OCI-LY7 (cell line): ENCODE measurements around the gene APOA1. TPM values are rescaled to one million over a fixed set of nuclear protein-coding genes. Genes with fewer than 3 reads are reported as not detected.

Experiments used
- BruUV-seq: library from RNA; stranded (reverse); fragments of 400-500 nt; replicated peaks from 2 replicates; lab custom pipeline; 2021; lab: Mats Ljungman, UMichigan
- CTCF ChIA-PET: fragments of 300-600 bp; sonication (Branson Sonifier 250); formaldehyde crosslinking; loops from one replicate; lab custom pipeline; 2022; ENCODE audit warnings: antibody characterized with exemption; ENCODE audit not compliant: unreplicated experiment; lab: Charles Lee
- POLR2A ChIA-PET: fragments of 300-600 bp; sonication (Branson Sonifier 250); formaldehyde crosslinking; loops from one replicate; lab custom pipeline; 2022; ENCODE audit warnings: antibody characterized with exemption; lab: Charles Lee
- DNase-seq: peaks from one replicate; pipeline ENCODE4 v3.0.0-alpha.2; 2015; ENCODE audit warnings: low spot score
- H2AFZ ChIP-seq: fragments of 200-600 bp; sonication (generic), shearing (Covaris generic); 2 replicates; pipeline ENCODE4 v1.6.1; 2014; ENCODE audit warnings: mild to moderate bottlenecking, antibody characterized with exemption, low read length, moderate library complexity
- H3K27ac ChIP-seq: fragments of 200-600 bp; sonication (generic); 2 replicates; pipeline ENCODE4 v1.5.1; 2014; ENCODE audit warnings: mixed run types, low read depth, mild to moderate bottlenecking, moderate library complexity, low read length, inconsistent platforms; ENCODE audit not compliant: poor library complexity, severe bottlenecking
- H3K36me3 ChIP-seq: fragments of 200-600 bp; sonication (generic); 2 replicates; pipeline ENCODE4 v1.6.1; 2014; ENCODE audit warnings: mild to moderate bottlenecking, antibody characterized with exemption, low read length, moderate library complexity, mixed read lengths; ENCODE audit not compliant: insufficient read depth
- H3K4me1 ChIP-seq: fragments of 200-600 bp; sonication (generic); 2 replicates; pipeline ENCODE4 v1.5.1; 2014; ENCODE audit warnings: mild to moderate bottlenecking, low read length; ENCODE audit not compliant: insufficient read depth, poor library complexity, severe bottlenecking
- H3K4me2 ChIP-seq: fragments of 200-600 bp; sonication (generic); 2 replicates; pipeline ENCODE4 v1.6.1; 2014; ENCODE audit warnings: mild to moderate bottlenecking, low read length
- H3K4me3 ChIP-seq: fragments of 200-600 bp; sonication (generic); 2 replicates; pipeline ENCODE4 v1.5.1; 2014; ENCODE audit warnings: mild to moderate bottlenecking, low read depth, low read length; ENCODE audit not compliant: poor library complexity, severe bottlenecking
- H3K79me2 ChIP-seq: fragments of 200-600 bp; sonication (generic); 2 replicates; pipeline ENCODE4 v1.6.1; 2016; ENCODE audit warnings: low read depth, mild to moderate bottlenecking, low read length, moderate library complexity, mixed read lengths; ENCODE audit not compliant: insufficient read depth
- H3K9me2 ChIP-seq: fragments of 200-600 bp; sonication (generic); 2 replicates; pipeline ENCODE4 v1.6.1; 2016; ENCODE audit warnings: mild to moderate bottlenecking, low read length, mixed read lengths; ENCODE audit not compliant: insufficient read depth
- H3K9me3 ChIP-seq: fragments of 200-600 bp; sonication (generic); 2 replicates; pipeline ENCODE4 v1.6.1; 2014; ENCODE audit warnings: mild to moderate bottlenecking, mixed run types, low read length, mixed read lengths
- H4K20me1 ChIP-seq: fragments of 200-600 bp; sonication (generic); 2 replicates; pipeline ENCODE4 v1.6.1; 2014; ENCODE audit warnings: mild to moderate bottlenecking, antibody characterized with exemption, low read length, moderate library complexity, mixed read lengths; ENCODE audit not compliant: insufficient read depth
- EZH2phosphoT487 ChIP-seq: fragments of 200-600 bp; sonication (generic); IDR thresholded peaks from 2 replicates; pipeline ENCODE4 v1.6.1; 2018; ENCODE audit warnings: low read depth, borderline replicate concordance, mild to moderate bottlenecking, mixed run types, antibody characterized with exemption, low read length, moderate library complexity, mixed read lengths
- intact Hi-C: fragments of 100-400 bp; cut with micrococcal nuclease; formaldehyde crosslinking; loops from one replicate; pipeline ENCODE4 v1.10.0; 2022; ENCODE audit not compliant: unreplicated experiment
- total RNA-seq, 2 experiments: library from RNA; depleted of rRNA in 1 of 2; stranded (reverse); fragments of >200 nt in 1 of 2; shearing (Covaris generic) in 1 of 2; gene quantifications; 2 replicates each; pipeline ENCODE4 v1.2.3, GENCODE V29; 2014 to 2022
- TF ChIP-seq, protein P1 (sequence below): fragments of 200-600 bp; sonication (generic); conservative IDR thresholded peaks from 2 replicates; pipeline ENCODE4 v1.5.1; 2014; ENCODE audit warnings: mild to moderate bottlenecking, antibody characterized with exemption, low read length, moderate library complexity, mixed read lengths

Gene APOA1
- total RNA-seq, 2 experiments from 2014 or later = 0.22 TPM; not detected in 1

DNA sequence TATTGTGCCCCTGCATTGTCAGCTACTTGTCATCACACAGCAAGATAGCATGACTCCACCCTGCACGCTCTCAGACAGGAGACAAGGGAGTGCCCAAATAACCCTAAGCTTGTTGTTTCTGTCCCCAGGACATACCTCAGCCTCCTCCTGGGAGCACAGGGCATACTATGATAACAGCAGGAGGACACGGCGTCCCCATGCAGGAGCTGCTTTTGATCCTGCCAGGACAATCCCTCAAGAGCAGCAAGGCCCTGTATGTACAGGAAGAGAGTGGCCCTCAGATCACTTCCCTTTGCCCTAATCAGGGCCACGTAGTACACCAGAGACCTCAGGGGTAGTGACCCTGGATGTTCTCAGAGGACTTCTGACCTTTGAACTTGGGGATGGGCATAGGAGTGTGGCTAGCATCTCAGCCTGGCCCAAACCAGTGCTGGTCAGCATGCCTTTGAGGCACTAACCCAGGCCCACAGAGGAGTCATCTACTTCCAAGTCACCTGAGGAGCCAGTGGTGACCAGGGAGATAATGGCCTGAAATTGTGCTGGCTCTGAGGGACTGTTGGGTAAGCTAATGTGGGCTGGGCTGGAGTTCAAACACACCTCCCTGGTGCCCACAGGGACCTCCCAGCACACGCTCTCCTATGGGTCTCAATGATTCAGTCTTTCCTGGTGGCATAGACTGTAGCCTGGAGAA, 23.5 kb downstream of the APOA1 start:
- no peak for DNase-seq
- intact Hi-C loops = no loop called here
- H3K4me1 ChIP-seq = no peaks in the 10 kb centered on the region
- no peak overlapping the region for H2AFZ ChIP-seq
- CTCF ChIA-PET = no interaction called here
- H3K9me3 ChIP-seq = no peaks in the 10 kb centered on the region
- H3K4me2 ChIP-seq = no peak overlapping the region
- no peaks in the 10 kb centered on the region for H3K36me3 ChIP-seq
- no peaks in the 10 kb centered on the region for H3K79me2 ChIP-seq
- no TSS peak for BruUV-seq
- no peak for TF ChIP-seq EZH2phosphoT487
- TF ChIP-seq, protein P1, sequence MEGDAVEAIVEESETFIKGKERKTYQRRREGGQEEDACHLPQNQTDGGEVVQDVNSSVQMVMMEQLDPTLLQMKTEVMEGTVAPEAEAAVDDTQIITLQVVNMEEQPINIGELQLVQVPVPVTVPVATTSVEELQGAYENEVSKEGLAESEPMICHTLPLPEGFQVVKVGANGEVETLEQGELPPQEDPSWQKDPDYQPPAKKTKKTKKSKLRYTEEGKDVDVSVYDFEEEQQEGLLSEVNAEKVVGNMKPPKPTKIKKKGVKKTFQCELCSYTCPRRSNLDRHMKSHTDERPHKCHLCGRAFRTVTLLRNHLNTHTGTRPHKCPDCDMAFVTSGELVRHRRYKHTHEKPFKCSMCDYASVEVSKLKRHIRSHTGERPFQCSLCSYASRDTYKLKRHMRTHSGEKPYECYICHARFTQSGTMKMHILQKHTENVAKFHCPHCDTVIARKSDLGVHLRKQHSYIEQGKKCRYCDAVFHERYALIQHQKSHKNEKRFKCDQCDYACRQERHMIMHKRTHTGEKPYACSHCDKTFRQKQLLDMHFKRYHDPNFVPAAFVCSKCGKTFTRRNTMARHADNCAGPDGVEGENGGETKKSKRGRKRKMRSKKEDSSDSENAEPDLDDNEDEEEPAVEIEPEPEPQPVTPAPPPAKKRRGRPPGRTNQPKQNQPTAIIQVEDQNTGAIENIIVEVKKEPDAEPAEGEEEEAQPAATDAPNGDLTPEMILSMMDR = no peak
- H3K27ac ChIP-seq = no peak overlapping the region
- POLR2A ChIA-PET = no interaction called here
- no peaks in the 10 kb centered on the region for H3K9me2 ChIP-seq
- no peaks in the 10 kb centered on the region for H4K20me1 ChIP-seq
- H3K4me3 ChIP-seq = no peak overlapping the region

DNA sequence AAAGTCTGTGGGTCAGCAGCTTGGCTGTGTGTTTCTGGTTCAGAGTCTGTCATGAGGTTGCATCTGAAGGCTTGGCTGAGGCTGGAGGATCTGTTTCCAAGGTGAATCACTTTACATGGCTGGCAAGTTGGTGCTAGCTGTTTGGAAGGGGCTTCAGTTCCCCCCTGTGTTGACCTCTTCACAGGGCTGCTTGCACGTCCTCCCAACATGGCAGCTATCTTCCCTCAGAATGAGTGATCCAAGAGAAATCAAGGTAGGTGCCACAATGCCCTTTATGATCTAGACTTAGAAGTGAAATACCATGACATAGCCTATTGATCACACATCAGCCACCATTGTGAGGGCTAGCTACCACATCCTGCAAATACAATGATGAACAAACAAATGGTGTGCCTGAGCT, 24.3 kb downstream of the APOA1 start:
- H3K4me2 ChIP-seq = no peak overlapping the region
- no peaks in the 10 kb centered on the region for H4K20me1 ChIP-seq
- H3K27ac ChIP-seq = no peak overlapping the region
- no peaks in the 10 kb centered on the region for H3K36me3 ChIP-seq
- no peaks in the 10 kb centered on the region for H3K9me3 ChIP-seq
- ChIA-PET POLR2A (no interaction called here), CTCF (no interaction called here)
- intact Hi-C loops = no loop called here
- H2AFZ ChIP-seq = no peak overlapping the region
- TF ChIP-seq, protein P1 = no peak
- TF ChIP-seq EZH2phosphoT487 = no peak
- no peaks in the 10 kb centered on the region for H3K79me2 ChIP-seq
- BruUV-seq = no TSS peak
- H3K4me1 ChIP-seq = no peaks in the 10 kb centered on the region
- DNase-seq = no peak
- H3K9me2 ChIP-seq = no peaks in the 10 kb centered on the region
- no peak overlapping the region for H3K4me3 ChIP-seq

DNA sequence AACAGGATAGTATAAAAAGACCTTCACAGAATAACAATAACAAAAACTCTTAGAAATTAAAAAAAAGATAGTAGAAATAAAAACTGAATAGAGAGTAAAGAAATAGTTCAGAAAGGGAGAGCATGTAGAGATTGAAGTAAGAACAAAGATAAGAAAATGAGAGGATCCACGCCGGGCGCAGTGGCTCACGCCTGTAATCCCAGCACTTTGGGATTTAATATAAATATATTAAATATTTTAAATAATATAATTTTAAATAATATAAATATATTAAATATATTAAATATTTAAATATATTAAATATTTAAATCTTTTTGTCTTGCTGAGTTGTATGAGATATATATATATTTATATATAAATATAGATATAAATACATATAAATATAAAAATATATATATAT, 25.3 kb downstream of the APOA1 start:
- no peaks in the 10 kb centered on the region for H3K9me3 ChIP-seq
- H2AFZ ChIP-seq = no peak overlapping the region
- H3K79me2 ChIP-seq = no peaks in the 10 kb centered on the region
- no TSS peak for BruUV-seq
- intact Hi-C loops = no loop called here
- TF ChIP-seq, protein P1 = no peak
- TF ChIP-seq EZH2phosphoT487 = no peak
- no peak overlapping the region for H3K27ac ChIP-seq
- no peaks in the 10 kb centered on the region for H4K20me1 ChIP-seq
- H3K4me3 ChIP-seq = no peak overlapping the region
- H3K4me1 ChIP-seq = no peaks in the 10 kb centered on the region
- no peaks in the 10 kb centered on the region for H3K36me3 ChIP-seq
- no peak overlapping the region for H3K4me2 ChIP-seq
- no peaks in the 10 kb centered on the region for H3K9me2 ChIP-seq
- ChIA-PET CTCF (no interaction called here), POLR2A (interaction anchor here (0.7 kb wide), 1 partner anchor 376 kb away, joined by 3 read pairs; no protein-coding TSS in a partner anchor)
- DNase-seq = no peak
